Measurements from ENCODE around the gene LMCD1. TPM values are rescaled to one million over a fixed set of nuclear protein-coding genes. Genes with fewer than 3 reads are reported as not detected.

The LMCD1 gene
- polyA plus RNA-seq, 2 of the 4 experiments (the other 2 are of a cell fraction) = 64.3 to 85.4 TPM

DNA sequence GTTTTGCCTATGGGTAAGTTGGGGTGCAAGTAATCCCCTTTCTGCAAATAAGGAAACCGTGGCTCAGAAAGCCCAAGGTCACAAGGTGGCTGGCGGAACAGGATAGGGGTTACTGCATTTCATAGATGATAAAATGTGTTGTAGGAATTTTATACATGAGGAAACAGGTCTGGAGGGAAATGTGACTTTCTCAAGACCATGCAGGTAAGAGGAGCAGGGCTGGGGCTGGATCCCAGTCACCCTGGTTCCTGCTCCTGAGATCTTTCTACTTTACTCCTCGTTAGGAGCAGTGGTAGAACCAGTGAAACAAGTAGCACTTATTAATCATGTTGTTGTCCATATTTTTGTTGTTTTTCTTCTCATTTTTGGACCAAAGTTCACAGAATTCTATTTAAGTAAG lies 79.8 kb downstream of the LMCD1 start:
- WGBS (ENCODE audit: missing lambda C conversion rate) = 83% methylated on average over 3 of the region's 3 CpGs
- Histone ChIP-seq H3K4me3 (no peak overlapping the region), H3K27ac (no peak overlapping the region), H3K4me2 (no peak overlapping the region), H3K4me1 (peaks cover 6% of the 10 kb centered on the region; the same call in 2 of the 3 replicates), H3K9me3 (no peaks in the 10 kb centered on the region)
- no peak for FAIRE-seq
- ATAC-seq = no peak
- DNase-seq (ENCODE audit: low read depth in 1 of 2, low spot score in 1 of 2) = no peak
- TF ChIP-seq RARB (CRISPR knock-in tag; IDR thresholded peaks at IDR 0.05) = no peak
- TF ChIP-seq EHMT2 (IDR thresholded peaks at IDR 0.05; ENCODE audit: low read depth) = no peak
- no peak for TF ChIP-seq TFCP2L1 (CRISPR knock-in tag; IDR thresholded peaks at IDR 0.05)
- TF ChIP-seq FOSL2 (IDR thresholded peaks at IDR 0.05) = no peak
- no peak for TF ChIP-seq FOSL2 (CRISPR knock-in tag; IDR thresholded peaks at IDR 0.05)
- no peak for TF ChIP-seq MAZ (IDR thresholded peaks at IDR 0.05; ENCODE audit: borderline replicate concordance, low read depth, low read length)
- TF ChIP-seq KDM5A (IDR thresholded peaks at IDR 0.05) = no peak
- TF ChIP-seq SREBF2 (IDR thresholded peaks at IDR 0.05) = no peak
- POLR2A ChIA-PET = no interaction called here
- CTCF ChIA-PET = interaction anchor here (1.1 kb wide), 1 partner anchor 30 kb away, joined by 3 read pairs; no protein-coding TSS in a partner anchor

- WGBS (ENCODE audit: missing lambda C conversion rate) = 86% methylated on average over 5 of the region's 6 CpGs
- ChIA-PET POLR2A (no interaction called here), CTCF (interaction anchor here (1.1 kb wide), 1 partner anchor 30 kb away, joined by 3 read pairs; no protein-coding TSS in a partner anchor)
- Histone ChIP-seq H3K9me3 (no peaks in the 10 kb centered on the region), H3K4me1 (0 out of 3 replicates have a peak, but pooled peaks cover under 1% of the 10 kb centered on the region), H3K4me2 (no peak overlapping the region), H3K27ac (no peak overlapping the region), H3K4me3 (no peak overlapping the region)
- FAIRE-seq = no peak
- TF ChIP-seq RFX5 (IDR thresholded peaks at IDR 0.05) = no peak
- TF ChIP-seq FOXS1 (CRISPR knock-in tag; IDR thresholded peaks at IDR 0.05) = no peak
- no peak for TF ChIP-seq RAD21 (conservative IDR thresholded peaks at IDR 0.05 in 1 of 2, IDR thresholded peaks at IDR 0.05 in 1 of 2)
- TF ChIP-seq, protein P1, sequence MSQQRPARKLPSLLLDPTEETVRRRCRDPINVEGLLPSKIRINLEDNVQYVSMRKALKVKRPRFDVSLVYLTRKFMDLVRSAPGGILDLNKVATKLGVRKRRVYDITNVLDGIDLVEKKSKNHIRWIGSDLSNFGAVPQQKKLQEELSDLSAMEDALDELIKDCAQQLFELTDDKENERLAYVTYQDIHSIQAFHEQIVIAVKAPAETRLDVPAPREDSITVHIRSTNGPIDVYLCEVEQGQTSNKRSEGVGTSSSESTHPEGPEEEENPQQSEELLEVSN (IDR thresholded peaks at IDR 0.05; ENCODE audit: borderline replicate concordance, low read depth) = no peak
- TF ChIP-seq SMC3 (IDR thresholded peaks at IDR 0.05) = no peak
- TF ChIP-seq MAFK (IDR thresholded peaks at IDR 0.05; ENCODE audit: partially characterized antibody) = peak; percentile 33
- ATAC-seq = peak in 1 of 2 experiments; percentile 5; a peak in 2 of 6 replicates
- no peak for DNase-seq (ENCODE audit: low read depth in 1 of 2, low spot score in 1 of 2)
These were observed 80.3 kb downstream of the LMCD1 start for GRCh38 chr3:8581806-8582445.

- 56% methylated on average over 2 of the region's 2 CpGs for WGBS (ENCODE audit: missing lambda C conversion rate)
- Histone ChIP-seq H3K4me1 (no peaks in the 10 kb centered on the region), H3K27ac (no peak overlapping the region), H3K4me2 (no peak overlapping the region), H3K9me3 (no peaks in the 10 kb centered on the region), H3K4me3 (no peak overlapping the region)
- DNase-seq (ENCODE audit: low read depth in 1 of 2, low spot score in 1 of 2) (no peak), ATAC-seq (no peak), FAIRE-seq (no peak)
- TF ChIP-seq, protein P1 (IDR thresholded peaks at IDR 0.05; ENCODE audit: borderline replicate concordance, low read depth) = no peak
- TF ChIP-seq, protein P2, sequence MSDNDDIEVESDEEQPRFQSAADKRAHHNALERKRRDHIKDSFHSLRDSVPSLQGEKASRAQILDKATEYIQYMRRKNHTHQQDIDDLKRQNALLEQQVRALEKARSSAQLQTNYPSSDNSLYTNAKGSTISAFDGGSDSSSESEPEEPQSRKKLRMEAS (IDR thresholded peaks at IDR 0.05) = no peak
- TF ChIP-seq HES2 (IDR thresholded peaks at IDR 0.05) = no peak
- no peak for TF ChIP-seq TFCP2L1 (CRISPR knock-in tag; IDR thresholded peaks at IDR 0.05)
- TF ChIP-seq CEBPB (IDR thresholded peaks at IDR 0.05) = no peak
- TF ChIP-seq FOSL2 (IDR thresholded peaks at IDR 0.05) = no peak
- no peak for TF ChIP-seq FOSL2 (CRISPR knock-in tag; IDR thresholded peaks at IDR 0.05)
- no peak for TF ChIP-seq EHMT2 (IDR thresholded peaks at IDR 0.05; ENCODE audit: low read depth)
- no peak for TF ChIP-seq NR3C1 (IDR thresholded peaks at IDR 0.05)
- CTCF ChIA-PET = no interaction called here
- POLR2A ChIA-PET = no interaction called here
These were observed 83.0 kb downstream of the LMCD1 start for GRCh38 chr3:8584661-8585060.
